ENCODE results near the gene BMP7.

Gene BMP7

DNA sequence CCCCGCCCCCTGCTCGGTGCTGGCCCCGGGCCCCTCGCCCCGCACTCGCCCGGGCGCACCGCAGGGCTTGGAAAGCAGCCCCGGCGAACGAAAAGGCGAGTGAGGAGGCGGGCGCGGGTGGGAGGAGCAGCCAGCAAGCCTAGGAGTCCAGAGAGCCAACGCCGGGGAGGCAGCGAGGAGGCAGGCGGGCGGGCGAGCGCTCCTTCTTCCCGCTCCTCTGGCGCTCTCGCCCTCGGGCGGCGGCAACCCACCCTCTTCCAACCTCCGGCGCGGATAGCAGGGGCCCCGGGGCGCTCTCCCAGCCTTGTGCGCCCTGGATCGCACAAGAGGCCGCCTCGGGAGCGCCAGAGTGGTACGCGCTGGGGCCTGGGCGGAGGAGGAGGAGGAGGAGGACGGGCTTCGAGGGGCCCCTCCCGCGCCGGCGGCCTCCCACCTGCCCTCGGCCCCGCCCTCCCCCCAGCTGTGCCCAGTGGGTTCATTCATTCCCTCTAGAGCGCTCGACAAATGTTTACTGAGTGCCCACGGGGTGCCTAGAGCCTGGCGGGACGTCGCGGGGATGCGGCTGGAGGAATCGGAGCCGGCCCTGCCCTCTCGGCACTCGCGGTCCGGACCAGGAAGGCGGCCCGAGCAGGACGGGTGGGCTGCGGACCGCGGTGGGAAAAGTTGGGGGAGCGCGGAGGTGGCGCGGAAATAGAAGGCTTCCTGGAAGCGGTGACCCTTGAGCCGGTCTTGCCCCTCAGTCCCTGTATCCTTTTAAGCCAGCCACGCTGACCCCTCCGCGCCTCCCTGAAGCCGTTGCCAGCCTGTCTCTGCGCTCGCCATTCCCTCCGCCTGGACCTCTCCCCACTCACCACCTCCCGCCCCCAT lies at the start of gene BMP7:
Gene BMP7 (minus strand): TSS at position 351 of the 867 bp plus-strand sequence. CDS start 519 bp downstream, outside the sequence.
- no peak for DNase-seq

DNA sequence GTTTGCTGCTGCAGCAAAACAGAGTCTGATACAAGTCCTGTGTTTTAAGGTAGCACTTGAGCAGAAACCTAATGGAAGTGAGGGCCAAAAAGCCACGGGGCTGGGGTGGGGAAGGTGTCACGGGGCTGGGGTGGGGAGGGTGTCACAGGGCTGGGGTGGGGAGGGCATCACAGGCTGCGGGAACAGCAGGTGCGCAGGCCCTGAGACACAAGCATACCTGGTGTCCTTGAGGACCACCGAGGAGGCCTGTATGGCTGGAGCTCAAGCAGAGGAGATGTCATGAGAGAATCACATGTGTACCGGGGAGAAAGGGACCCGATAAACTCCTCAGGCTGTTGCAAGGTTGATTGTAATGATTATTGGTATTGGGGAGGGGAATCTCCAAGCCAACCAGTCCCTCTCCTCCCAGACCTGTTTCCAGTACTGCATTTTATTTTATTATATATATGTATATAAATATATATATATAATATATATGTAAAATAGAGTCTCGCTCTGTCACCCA lies 49.6 kb upstream of the BMP7 start:
- DNase-seq, result no peak

DNA sequence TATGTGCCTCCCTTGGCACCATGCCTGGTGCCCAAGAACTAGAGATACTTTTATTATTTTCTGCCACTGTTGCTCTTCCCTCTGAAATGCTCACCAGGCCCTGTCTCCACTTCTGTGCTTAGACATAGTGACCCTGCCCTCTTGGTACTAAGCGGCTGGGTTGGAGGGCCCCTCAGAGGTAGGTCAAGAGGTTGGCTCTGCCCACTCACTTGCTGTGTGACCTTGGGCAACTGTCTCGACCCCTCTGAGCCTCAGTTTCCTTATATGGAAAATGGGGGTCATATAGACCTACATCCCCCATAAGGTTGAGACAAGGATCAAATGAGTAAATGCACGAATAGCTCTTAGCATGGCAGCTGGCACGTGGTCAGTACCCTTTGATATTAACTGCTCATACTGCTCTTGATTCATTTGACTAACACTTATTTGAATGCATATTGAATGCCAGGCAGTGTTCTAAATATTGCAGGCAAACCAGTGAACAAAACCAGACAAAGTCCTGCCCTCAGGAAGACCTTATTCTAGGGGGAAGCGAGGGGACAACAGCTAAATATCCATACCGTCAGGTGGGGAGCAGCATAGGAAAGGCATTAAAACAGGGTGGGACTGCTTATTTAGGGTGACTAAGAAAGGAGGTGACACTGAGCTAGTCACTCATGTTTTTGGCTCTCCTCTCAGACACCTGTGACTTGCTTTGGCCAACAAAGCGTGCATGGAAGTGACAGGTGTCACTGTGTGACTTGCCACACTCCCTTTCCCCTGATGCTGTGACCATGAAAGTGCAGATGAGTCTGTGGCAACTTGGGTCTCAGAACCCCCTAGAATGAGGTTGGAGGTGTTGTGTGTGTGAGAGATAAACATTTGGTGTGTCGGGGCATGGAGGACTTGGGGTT lies 48.9 kb upstream of the BMP7 start:
- DNase-seq, result no peak

DNA sequence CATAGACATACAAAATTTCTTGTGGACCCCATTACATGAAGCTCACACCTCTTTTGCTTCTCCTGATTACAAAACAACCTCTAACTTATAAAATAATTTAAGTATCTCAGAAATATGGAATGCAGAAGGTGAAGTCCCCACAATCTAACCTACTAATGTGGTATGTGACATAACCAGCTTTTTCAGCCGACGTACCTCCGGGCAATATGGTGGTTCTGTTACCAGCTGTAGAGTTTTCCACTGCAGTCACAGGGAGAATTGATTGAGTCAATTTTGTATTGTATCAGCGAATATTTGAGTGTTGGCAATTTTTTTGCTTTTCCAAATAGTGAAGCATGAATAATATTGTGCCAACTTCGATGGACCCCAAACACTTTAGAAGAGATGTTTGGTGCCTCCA lies 47.5 kb upstream of the BMP7 start:
- no peak for DNase-seq

DNA sequence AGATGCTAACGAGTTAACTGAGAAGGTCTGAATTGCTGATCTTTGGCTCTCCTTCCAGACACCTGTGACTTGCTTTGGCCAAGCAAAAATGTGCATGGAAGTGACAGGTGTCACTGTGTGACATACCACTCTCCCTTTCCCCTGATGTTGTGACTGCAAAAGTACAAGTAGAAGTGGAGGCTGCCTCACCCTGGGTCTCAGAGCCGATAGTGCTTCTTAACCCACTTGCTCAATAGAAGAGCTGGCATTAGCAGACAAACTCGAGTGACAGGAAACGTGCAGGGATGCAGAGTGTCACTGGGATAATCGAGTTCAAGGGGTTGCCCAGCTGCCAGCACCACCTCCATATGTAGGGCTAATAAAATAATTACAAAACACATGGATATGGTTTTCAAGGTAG lies 46.8 kb upstream of the BMP7 start:
- no peak for DNase-seq

DNA sequence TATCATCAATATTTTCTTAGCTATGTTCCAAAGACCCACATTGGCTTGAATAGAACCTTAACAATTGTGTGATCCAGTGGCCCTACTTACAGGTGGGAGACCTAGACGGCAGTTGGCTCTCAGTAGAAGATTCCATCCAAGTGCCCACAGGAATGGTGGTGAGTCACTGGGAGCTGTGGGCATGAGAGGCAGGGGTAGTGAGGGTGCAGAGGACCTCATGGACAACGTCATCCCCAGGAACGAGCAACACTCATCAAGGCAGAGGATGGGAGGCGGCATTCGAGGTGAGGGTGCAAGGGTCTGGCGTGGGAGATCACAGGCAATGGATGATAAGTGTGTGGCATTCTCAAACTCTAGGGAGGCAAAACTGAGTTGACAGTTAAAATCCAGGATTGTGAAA lies 45.7 kb upstream of the BMP7 start:
- DNase-seq, result no peak

DNA sequence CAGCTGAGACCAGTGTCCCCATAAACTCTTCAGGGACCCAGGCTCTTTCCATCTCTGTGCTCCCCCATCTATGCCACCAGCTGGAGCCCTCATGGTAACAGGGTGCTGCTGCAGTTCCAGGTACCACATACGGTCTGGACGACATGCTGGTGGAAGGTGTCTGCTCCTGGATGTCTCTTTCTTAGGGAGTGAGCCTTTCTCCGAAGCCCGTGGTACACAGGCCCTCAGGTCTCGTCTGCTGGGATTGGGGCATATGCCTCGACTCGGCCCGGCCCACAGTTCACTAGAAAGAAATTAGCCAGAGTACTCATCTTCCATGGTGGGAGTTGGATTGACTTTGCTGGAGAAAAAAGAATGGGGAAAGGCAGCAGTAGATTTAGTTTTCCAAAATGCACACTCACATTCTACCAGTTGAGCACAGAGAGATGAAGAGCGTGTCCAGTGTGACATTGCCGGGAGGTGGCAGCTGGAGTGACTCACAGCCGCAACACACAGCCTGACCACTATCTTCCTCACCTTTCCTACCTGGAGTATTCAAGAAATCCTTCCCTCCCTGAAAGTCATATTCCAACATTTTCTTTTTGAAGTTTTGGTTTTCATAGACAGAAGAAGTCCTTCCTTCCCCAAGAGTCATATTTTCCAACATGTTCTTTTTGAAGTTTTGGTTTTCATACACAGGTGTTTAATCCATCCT lies 44.5 kb upstream of the BMP7 start:
- no peak for DNase-seq

DNA sequence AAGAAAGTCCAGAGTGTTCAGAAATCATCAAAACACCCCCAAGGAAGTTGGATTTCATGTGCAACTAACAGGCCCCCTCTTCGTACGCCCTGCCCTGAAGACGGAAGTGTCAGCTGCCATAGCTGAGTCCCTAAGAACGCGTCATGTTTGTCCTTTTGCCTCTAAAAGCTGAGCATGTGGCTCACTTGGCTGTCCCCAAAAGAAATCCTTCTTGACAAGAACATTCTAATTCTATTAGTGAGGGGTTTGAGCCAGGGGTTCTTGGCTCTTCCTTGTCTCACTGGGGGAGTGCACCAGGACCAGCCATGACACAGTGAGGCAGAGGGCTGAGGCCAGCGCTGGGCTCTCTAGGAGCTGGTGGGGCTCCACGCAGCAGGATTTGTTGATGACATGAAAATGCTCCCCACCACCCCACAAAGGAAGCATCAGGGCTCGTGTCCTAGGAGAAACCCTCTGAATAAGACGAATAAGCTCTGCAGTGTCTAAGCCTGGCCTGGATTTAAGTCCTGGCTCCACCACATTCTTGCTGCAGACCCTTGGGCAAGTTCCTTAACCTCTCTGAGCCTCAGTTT lies 43.2 kb upstream of the BMP7 start:
- no peak for DNase-seq

DNA sequence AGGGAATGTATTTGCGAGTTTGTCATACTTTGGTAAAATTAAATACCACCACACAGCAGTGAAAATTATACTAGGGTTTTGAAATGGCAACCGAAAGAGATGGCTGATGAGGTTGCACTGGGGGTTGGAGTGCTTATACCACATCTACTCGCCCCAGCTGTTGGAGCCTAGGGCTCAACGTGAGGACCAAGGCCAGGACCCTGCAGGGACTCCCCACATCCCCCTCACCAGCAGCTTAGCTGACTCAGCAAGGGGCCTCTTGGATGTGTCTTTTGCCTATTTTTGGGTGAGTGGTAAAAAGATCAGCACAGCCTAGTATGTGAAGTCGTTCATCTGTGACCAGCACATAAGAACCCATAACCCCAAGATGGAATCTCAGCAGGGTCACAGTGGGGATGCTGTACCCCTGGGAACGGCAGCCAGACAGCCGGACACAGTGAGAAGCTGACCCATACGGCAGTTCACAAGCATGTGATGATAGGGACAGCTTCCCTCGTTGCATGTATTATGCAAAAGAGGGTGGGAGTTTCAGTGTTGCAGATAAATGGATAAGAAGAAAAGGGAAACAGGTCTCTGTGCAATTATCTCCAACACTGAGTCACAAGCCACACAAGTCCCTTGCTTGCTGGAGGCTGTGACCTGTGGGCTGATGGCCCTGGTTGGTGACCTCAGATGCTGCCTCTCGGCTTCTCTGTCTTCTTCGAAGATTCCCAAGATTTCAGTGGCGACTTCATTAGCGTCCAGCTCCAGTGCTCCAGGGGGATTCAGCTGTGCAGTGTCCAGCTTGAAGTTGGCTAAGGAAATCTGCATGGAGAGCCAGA lies 42.2 kb upstream of the BMP7 start:
- DNase-seq, result no peak

DNA sequence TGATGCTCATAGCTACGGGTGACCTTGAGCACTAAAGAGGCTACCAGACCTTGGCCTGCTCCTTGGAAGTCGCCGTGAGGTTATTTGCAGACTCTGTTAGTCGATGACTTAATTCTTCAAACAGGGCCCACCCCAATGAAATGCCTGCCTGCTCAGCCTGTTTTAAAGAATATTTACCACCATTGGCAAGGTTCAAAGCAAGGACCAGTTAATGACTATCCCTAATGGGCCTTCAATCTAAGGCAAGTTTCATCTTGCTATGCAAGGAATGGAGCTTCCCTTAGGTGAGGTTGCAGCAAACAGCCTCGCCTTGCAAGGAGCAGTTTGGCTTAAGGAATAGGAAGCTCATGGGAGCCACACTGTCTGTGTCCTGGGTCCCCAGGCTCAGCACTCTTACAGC lies 40.3 kb upstream of the BMP7 start:
- DNase-seq, result no peak

DNA sequence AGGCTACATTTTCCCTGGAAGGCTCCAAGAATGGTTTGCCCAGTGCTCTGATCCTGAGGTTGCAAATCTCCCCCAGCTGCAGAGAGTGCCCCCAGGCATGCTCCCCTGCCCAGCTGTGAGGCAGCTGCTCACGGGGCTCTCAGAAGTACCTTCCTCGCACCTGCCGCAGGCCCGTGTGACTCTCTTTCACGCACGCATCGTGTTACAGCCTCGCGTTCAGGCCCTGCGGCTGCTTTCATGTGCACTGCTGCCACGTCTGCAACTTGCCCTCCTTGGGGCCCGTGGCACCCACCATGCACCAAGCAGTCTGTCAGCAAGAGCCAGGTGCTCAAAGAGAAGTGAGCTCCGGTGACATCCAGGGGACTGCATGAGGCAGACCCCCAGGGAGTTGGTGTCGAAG lies 34.6 kb upstream of the BMP7 start:
- DNase-seq, result no peak

DNA sequence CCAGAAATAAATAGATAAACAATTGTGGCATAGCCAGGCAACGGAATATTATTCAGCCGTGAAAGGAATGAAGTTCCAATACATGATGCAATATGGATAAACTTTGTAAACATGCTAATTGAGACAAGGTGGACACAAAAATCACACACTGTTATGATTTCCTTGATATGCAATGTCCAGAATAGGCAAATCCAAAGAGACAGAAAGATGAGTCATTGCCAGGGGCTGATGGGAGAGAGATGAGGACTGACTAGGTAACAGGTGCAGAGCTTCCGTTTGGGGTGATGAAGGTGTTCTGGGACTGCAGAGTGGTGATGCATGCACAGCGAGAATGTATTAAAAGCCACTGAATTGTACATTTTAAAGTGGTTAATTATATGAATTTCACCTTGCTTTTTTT lies 32.0 kb upstream of the BMP7 start:
- no peak for DNase-seq

DNA sequence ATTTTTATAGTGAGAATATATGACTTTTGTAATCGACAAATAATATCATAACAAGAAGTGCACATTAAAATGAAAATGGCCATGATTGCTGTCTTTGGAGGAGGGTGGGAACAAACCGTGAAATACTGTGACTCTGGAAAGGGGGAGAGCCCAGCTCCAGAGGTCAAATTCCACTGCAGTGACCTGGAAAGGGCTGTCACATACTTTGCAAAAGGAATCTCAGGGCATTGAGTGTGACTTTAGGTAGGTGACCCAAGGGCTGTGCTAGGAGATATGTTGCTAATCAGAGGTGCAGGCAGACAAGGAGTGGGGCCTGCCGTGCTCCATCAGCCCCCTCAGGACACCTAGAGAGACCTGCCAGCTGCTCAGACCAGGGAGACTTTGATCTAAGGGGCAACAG lies 28.1 kb upstream of the BMP7 start:
- no peak for DNase-seq

DNA sequence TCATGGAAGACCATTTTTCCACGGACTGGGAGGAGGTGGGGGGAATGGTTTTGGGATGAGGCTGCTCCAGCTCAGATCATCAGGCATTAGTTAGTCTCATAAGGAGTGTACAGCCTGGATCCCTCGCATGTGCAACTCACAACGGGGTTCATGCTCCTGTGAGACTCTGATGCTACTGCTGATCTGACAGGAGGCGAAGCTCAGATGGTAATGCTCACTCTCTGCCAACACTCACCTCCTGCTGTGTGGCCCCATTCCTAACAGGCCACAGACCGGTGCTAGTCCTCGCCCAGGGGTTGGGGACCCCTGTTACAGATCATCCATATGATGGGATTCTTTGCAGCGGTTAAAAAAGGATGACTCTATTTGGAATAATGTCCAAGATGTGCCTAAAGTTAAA lies 27.6 kb upstream of the BMP7 start:
- DNase-seq, result no peak

DNA sequence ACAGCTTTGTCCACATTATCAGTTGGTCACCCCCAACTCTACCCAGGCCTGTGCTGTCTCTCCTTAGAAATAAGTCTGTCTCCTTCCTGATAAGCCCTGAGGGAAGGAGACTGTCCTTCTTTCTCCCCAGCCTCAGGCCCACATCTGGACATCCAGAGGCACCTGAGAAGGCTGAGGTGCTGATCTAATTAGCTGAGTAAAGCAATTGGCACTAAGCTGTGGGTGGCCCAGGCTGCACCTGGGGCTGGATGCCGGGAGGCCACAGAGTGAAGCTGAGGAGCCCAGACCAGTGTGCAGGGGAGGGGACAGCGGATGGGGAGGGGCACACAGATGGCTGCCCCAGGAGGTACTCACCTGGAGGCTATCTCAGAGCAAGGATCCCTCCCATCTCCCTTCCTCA lies 26.2 kb upstream of the BMP7 start:
- no peak for DNase-seq

DNA sequence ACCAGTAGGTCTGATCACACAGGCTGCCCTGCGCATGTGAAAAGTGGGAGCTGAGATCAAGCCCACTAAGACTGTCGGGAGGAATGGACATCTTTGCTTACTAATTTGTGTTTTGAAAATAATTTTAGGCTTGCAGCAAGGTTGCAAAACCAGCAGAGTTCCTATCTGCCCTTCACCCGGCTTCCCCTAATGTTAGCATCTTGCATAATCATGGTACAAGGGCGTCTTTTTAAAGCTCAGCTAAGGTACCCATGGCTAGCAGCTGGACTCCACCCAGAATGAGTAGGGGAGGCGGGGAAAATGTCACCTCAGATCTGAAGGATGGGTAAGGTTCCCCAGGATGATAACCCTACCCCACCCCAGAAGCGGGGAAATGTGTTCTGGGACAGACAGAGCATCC lies 25.3 kb upstream of the BMP7 start:
- no peak for DNase-seq

DNA sequence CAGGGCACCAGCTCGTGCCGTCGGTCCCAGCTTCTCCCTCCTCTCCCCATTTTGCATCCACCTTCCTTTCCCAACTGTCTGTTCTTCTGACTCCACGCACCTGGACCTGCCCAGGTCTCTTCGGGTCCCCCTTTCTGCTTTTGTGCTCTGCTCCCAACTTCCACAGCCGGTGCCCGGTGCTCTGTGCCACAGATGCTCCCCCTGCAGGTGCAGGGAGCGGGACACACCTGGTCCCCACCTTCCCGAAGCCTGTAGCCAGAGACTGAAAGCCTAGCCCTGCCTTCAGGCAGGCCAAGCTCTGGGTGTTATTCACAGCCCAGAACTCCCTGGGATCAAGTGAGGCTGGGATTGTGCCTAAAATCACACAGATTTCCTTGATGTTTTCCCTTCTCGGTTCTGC lies 24.6 kb upstream of the BMP7 start:
- no peak for DNase-seq

DNA sequence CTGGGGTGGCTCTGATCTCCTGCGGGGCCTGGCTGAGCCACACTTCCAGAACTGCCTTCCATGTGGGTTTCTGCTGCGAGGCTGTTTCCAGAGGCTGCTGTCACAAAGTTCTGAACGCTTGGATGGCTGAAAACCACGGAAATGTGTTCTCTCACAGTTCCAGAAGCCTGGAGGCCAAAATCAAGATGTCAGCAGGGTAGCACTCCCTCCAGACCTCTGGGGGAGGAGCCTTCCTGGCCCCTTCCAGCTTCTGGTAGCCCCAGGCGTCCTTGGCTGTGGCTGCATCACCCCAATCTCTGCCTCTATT lies 23.7 kb upstream of the BMP7 start:
- no peak for DNase-seq

DNA sequence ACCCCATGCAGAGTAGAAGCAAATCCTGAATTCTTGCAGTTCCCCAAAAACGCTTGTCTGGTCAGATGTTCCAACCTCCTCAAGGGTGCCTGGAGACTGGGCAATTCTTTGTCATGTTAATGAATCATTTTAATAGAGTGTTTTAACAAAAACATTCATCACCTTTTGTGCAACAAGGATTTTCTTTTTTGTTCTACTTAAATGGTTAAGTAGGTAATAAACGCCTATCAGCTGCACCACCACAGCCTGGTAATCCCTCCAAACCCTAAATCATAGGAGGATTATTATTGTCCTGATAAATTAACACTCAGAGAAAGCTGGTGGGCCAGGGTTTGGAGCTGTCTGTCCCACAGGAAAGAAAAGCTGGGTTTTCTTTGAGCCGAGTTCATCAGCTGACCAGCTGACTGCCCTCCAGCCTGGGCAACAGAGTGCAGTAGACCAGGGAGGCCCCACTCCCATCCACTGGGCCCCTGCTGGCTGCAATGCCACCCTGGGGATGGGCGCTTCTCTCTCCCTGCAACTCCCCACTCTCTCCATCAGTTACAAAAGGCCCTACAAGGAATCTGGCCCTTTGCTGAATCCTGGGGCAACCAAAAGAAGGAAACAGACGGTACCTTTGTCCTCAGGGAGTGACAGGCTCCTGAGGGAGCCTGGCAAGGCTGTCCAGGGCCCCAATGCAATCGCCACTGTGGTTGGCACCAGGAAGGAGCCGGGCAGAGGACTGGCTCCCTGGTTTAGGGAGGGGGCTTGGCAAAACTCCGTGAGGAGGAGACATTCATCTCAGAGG lies 23.1 kb upstream of the BMP7 start:
- no peak for DNase-seq

DNA sequence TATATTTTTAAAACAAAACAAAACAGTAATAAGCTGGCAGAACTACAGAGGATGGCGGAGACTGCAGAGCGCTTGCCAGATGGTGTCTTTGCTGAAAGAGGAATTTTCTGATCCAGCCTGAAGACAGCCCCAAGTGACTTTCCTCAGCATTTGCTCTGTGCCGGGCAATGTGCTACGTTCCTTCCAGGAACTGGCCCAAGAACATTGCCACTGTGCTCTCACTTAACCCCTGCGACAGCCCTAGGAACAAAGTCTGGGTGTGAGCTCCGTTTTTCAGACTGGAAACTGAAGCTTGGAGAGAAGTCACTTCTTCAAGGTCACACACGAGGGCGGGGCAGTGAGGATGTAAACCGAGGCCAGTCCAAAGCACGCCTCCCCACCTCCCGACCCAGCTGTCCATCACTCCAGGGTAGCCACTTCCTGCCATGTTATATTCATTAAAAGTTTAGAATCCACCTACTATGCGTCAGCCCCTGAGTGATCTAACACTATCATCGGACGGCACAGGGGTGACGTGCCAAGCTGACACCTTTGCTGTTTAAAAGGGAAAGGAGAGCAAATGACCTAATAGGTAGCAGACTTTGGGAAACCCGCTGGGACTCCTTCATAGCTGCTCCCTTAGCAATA lies 22.3 kb upstream of the BMP7 start:
- no peak for DNase-seq

DNA sequence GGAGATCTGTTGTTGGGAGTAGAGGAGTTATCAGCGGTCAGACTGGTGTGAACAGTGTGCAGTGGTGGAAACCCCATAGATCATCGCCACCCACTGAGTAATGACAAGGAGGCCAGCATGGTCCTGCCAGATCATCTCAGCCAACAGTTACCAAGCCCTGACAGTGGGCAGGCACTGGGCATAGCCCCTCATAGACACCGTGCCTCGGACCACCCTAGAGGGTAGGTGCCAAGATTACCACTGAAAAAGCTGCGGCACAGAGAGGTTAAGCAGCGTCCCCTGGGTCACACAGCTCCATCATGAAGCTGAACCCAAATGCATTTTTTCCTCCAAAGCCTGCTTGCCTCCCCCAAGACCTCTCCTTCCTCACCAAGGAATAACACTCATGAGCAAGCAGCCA lies 21.5 kb upstream of the BMP7 start:
- DNase-seq, result no peak
